Measurements from ENCODE around the gene FALEC.

- TF ChIP-seq CTCF (IDR thresholded peaks at IDR 0.05): no peak
- no peak for TF ChIP-seq REST (IDR thresholded peaks at IDR 0.05; ENCODE audit: insufficient read depth in 1 of 2, low read depth in 2 of 2, low read length in 1 of 2)
- no peak for TF ChIP-seq POLR2AphosphoS5 (IDR thresholded peaks at IDR 0.05; ENCODE audit: low read depth, low read length)
- no peak for TF ChIP-seq SIN3A (IDR thresholded peaks at IDR 0.05; ENCODE audit: borderline replicate concordance, insufficient read depth, low read depth, low read length)
- TF ChIP-seq TCF7L2 (IDR thresholded peaks at IDR 0.05; ENCODE audit: low read depth, low read length): no peak
These were observed 38.2 kb upstream of the FALEC start for GRCh38 chr1:150477320-150477719.
